Omental fat pad (tissue), 4 donors: ENCODE measurements around the gene TRAF5. TPM values are rescaled to one million over a fixed set of nuclear protein-coding genes. Genes with fewer than 3 reads are reported as not detected.

Source experiments
- ATAC-seq: fragments of 150-250 bp; one replicate; pipeline ENCODE4 v1.9.1; 2016; ENCODE audit warnings: mild to moderate bottlenecking, moderate library complexity; ENCODE audit not compliant: low FRiP score
- DNase-seq: peaks from one replicate; pipeline ENCODE4 v3.0.0-alpha.2; 2019; ENCODE audit warnings: low spot score
- CTCF ChIP-seq, 3 donors: fragments of 450-650 bp; IDR thresholded peaks; one replicate each; pipeline ENCODE4 v1.5.1; 2016 to 2017; ENCODE audit warnings: antibody characterized with exemption in 3 of 3, mild to moderate bottlenecking in 3 of 3, moderate library complexity in 2 of 3
- total RNA-seq, 4 donors: library from RNA; depleted of rRNA; stranded (reverse); fragments of >200 nt; gene quantifications; one replicate each; pipeline ENCODE4 v1.1.0, GENCODE V29; 2016

The TRAF5 gene
- total RNA-seq, 4 donors from 2014 or later = 14.8 to 24.5 (median 18.7) TPM

- no peak for DNase-seq
- TF ChIP-seq CTCF (IDR thresholded peaks at IDR 0.05) = no peak
- no peak for ATAC-seq
Observed at GRCh38 chr1:211420389-211420788, 93.8 kb downstream of the TRAF5 start.

GRCh38 chr1:211420845-211421454 is 94.3 kb downstream of the TRAF5 start:
- no peak for DNase-seq
- no peak for TF ChIP-seq CTCF (IDR thresholded peaks at IDR 0.05)
- no peak for ATAC-seq

GRCh38 chr1:211424018-211424417 is 97.4 kb downstream of the TRAF5 start:
- ATAC-seq (no peak), DNase-seq (no peak)
- no peak for TF ChIP-seq CTCF (IDR thresholded peaks at IDR 0.05)

Other genes with a start within 250 kb of the TRAF5 start
- 1 to 10 TPM in 1 of 4 donors, under 1 TPM in 1, not detected in 2; 0.24 to 1.6 TPM for gene KCNH1, start 192.7 kb upstream of the TRAF5 start, total RNA-seq
- 10 to 100 TPM; 20.5 to 45.6 (median 31.0) TPM for gene RCOR3, start 67.5 kb upstream of the TRAF5 start, total RNA-seq
- under 1 TPM in 2 of 4 donors, not detected in 2; 0.28 to 0.79 TPM for gene RD3, start 165.3 kb downstream of the TRAF5 start, total RNA-seq